HCT116 (cell line): ENCODE measurements around the gene HEG1. TPM values are rescaled to one million over a fixed set of nuclear protein-coding genes. Genes with fewer than 3 reads are reported as not detected.

Experiments
- ATAC-seq: fragments of 200-7000 bp; cut with Tn5 transposase; 2 replicates; pipeline ENCODE4 v1.9.1; 2020; ENCODE audit warnings: mild to moderate bottlenecking, moderate library complexity
- Bru-seq: library from RNA; stranded (reverse); fragments of 400-500 nt; gene quantifications from one replicate; lab custom pipeline; 2021; lab: Mats Ljungman, UMichigan
- BruChase-seq, 2 experiments: library from RNA; stranded (reverse); fragments of 400-500 nt; gene quantifications; one replicate each; lab custom pipeline; 2021; lab: Mats Ljungman, UMichigan
- BruUV-seq: library from RNA; stranded (reverse); fragments of 400-500 nt; replicated peaks from 2 replicates; lab custom pipeline; 2021; lab: Mats Ljungman, UMichigan
- CTCF ChIA-PET: fragments of 300-600 bp; sonication (Branson Sonifier 250); formaldehyde crosslinking; loops from one replicate; lab custom pipeline; 2021; ENCODE audit warnings: antibody characterized with exemption; lab: Charles Lee
- POLR2A ChIA-PET: fragments of 300-600, 350-600 bp; sonication (Branson Sonifier 250); formaldehyde crosslinking; loops from one replicate; lab custom pipeline; 2021; ENCODE audit warnings: antibody characterized with exemption; lab: Charles Lee
- RAD21 ChIA-PET, 2 experiments: fragments of 300-600 bp; sonication (Branson Sonifier 250); formaldehyde crosslinking; loops; one replicate each; lab custom pipeline; 2023; ENCODE audit warnings: low total read pairs in 2 of 2; ENCODE audit not compliant: uncharacterized antibody in 2 of 2, unreplicated experiment in 2 of 2, low non-redundant PET in 1 of 2; lab: Charles Lee
- DNase-seq: peaks from one replicate; pipeline ENCODE4 v3.0.0-alpha.2; 2010; ENCODE audit warnings: low read depth, low spot score
- H2AFZ ChIP-seq: fragments of 200-600 bp; shearing (Covaris generic), sonication (generic); 2 replicates; pipeline ENCODE4 v1.6.1; 2017; ENCODE audit warnings: low read depth, mixed run types, mixed read lengths, antibody characterized with exemption, low read length; ENCODE audit not compliant: poor library complexity, severe bottlenecking
- H3K27ac ChIP-seq: 2 replicates; pipeline ENCODE4 v1.5.1; 2012; ENCODE audit warnings: low read depth, low read length
- H3K27me3 ChIP-seq: fragments of 200-600 bp; sonication (generic); 2 replicates; pipeline ENCODE4 v1.6.1; 2016; ENCODE audit warnings: mixed run types, low read length, mixed read lengths; ENCODE audit not compliant: insufficient read depth
- H3K36me3 ChIP-seq, 2 experiments: fragments of 200-500 bp in 1 of 2; fragments of 200-600 bp in 1 of 2; sonication (Bioruptor generic) in 1 of 2; sonication (generic) in 1 of 2; 2 replicates each; pipeline versions ENCODE4 v1.5.1 to v1.6.1; 2014 to 2016; ENCODE audit warnings: low read length in 2 of 2, inconsistent platforms in 1 of 2, mixed read lengths in 1 of 2, mixed run types in 1 of 2; ENCODE audit not compliant: insufficient read depth in 2 of 2, control insufficient read depth in 1 of 2
- H3K4me1 ChIP-seq, 2 experiments: fragments of 200-600 bp in 1 of 2; sonication (generic) in 1 of 2; 2 replicates each; pipeline versions ENCODE4 v1.5.1 to v1.6.1; 2012 to 2017; ENCODE audit warnings: low read length in 2 of 2, inconsistent platforms in 1 of 2, mild to moderate bottlenecking in 1 of 2, mixed read lengths in 1 of 2, mixed run types in 1 of 2, moderate library complexity in 1 of 2; ENCODE audit not compliant: insufficient read depth in 2 of 2, control insufficient read depth in 1 of 2
- H3K4me2 ChIP-seq: fragments of 200-600 bp; sonication (generic); 2 replicates; pipeline ENCODE4 v1.6.1; 2017; ENCODE audit warnings: mixed run types, low read length, mixed read lengths
- H3K4me3 ChIP-seq, 2 experiments: fragments of 200-600 bp in 1 of 2; sonication (generic) in 1 of 2; replicated peaks in 1 of 2; 2 replicates each; pipeline ENCODE4 v1.5.1; 2011 to 2016; ENCODE audit warnings: low read length in 2 of 2, control low read depth in 1 of 2, low read depth in 1 of 2, mild to moderate bottlenecking in 1 of 2, mixed read lengths in 1 of 2, mixed run types in 1 of 2
- H3K79me2 ChIP-seq: fragments of 200-600 bp; sonication (generic); 2 replicates; pipeline ENCODE4 v1.6.1; 2017; ENCODE audit warnings: mild to moderate bottlenecking, mixed run types, low read length, moderate library complexity, mixed read lengths; ENCODE audit not compliant: insufficient read depth
- H3K9ac ChIP-seq: fragments of 200-600 bp; sonication (generic); 2 replicates; pipeline ENCODE4 v1.6.1; 2016; ENCODE audit warnings: low read length, mixed read lengths
- H3K9me2 ChIP-seq: fragments of 200-600 bp; sonication (generic), shearing (Covaris generic); 2 replicates; pipeline ENCODE4 v1.6.1; 2017; ENCODE audit warnings: mixed run types, mild to moderate bottlenecking, moderate library complexity; ENCODE audit not compliant: insufficient read depth
- H3K9me3 ChIP-seq, 2 experiments: fragments of 200-500 bp in 1 of 2; fragments of 200-600 bp in 1 of 2; sonication (Bioruptor generic) in 1 of 2; sonication (generic) in 1 of 2; 2 replicates each; pipeline ENCODE4 v1.6.1; 2014 to 2017; ENCODE audit warnings: low read length in 2 of 2, mixed read lengths in 2 of 2, inconsistent platforms in 1 of 2, low read depth in 1 of 2, mild to moderate bottlenecking in 1 of 2, mixed run types in 1 of 2, moderate library complexity in 1 of 2; ENCODE audit not compliant: control insufficient read depth in 1 of 2, insufficient read depth in 1 of 2
- H4K20me1 ChIP-seq: fragments of 200-600 bp; sonication (generic), shearing (Covaris generic); 2 replicates; pipeline ENCODE4 v1.6.1; 2017; ENCODE audit warnings: mixed run types, mild to moderate bottlenecking, moderate library complexity; ENCODE audit not compliant: insufficient read depth
- ATF3 ChIP-seq: IDR thresholded peaks from 2 replicates; pipeline ENCODE4 v1.6.1; 2012
- CBX3 ChIP-seq: IDR thresholded peaks from 2 replicates; pipeline ENCODE4 v1.6.1; 2012; ENCODE audit warnings: low read depth
- CEBPB ChIP-seq: IDR thresholded peaks from 2 replicates; pipeline ENCODE4 v1.6.1; 2012; ENCODE audit warnings: low read depth
- EGR1 ChIP-seq: IDR thresholded peaks from 2 replicates; pipeline ENCODE4 v1.6.1; 2012; ENCODE audit warnings: low read depth
- EZH2 ChIP-seq: fragments of 200-600 bp; sonication (generic); IDR thresholded peaks from 2 replicates; pipeline ENCODE4 v1.6.1; 2017; ENCODE audit warnings: antibody characterized with exemption, mixed run types
- EZH2phosphoT487 ChIP-seq: fragments of 200-600 bp; IDR thresholded peaks from 2 replicates; pipeline ENCODE4 v1.6.1; 2018; ENCODE audit warnings: antibody characterized with exemption, borderline replicate concordance
- FOSL1 ChIP-seq: IDR thresholded peaks from 2 replicates; pipeline ENCODE4 v1.6.1; 2012; ENCODE audit warnings: low read depth
- JUND ChIP-seq: IDR thresholded peaks from 2 replicates; pipeline ENCODE4 v1.6.1; 2012
- MAX ChIP-seq: IDR thresholded peaks from 2 replicates; pipeline ENCODE4 v1.6.1; 2012
- SIN3A ChIP-seq: IDR thresholded peaks from 2 replicates; pipeline ENCODE4 v1.6.1; 2012; ENCODE audit warnings: low read depth
- TCF7L2 ChIP-seq: IDR thresholded peaks from 2 replicates; pipeline ENCODE4 v1.7.0; 2011; ENCODE audit warnings: borderline replicate concordance, inconsistent platforms; ENCODE audit not compliant: insufficient read depth, insufficient read length; ENCODE audit errors: extremely low read depth
- ZFX ChIP-seq: fragments of 450-650 bp; IDR thresholded peaks from 2 replicates; pipeline ENCODE4 v1.6.1; 2017
- intact Hi-C: fragments of 100-400 bp; cut with micrococcal nuclease; formaldehyde crosslinking; loops from 2 replicates; pipeline ENCODE4 v1.10.0; 2022
- long read RNA-seq: library from polyadenylated mRNA; unstranded; transcript quantifications from one replicate; pipeline ENCODE4 v2.0.0, GENCODE V29; 2021; ENCODE audit not compliant: unreplicated experiment
- polyA plus RNA-seq: library from polyadenylated mRNA; unstranded; fragments of >200 nt; gene quantifications from 2 replicates; pipeline ENCODE4 v1.2.1, GENCODE V29; 2012; ENCODE audit warnings: missing spikeins
- total RNA-seq: library from RNA; stranded (reverse); gene quantifications from one replicate; pipeline ENCODE4 v1.2.1, GENCODE V29; 2021; ENCODE audit not compliant: unreplicated experiment
- TF ChIP-seq, protein P1 (sequence below): IDR thresholded peaks from 2 replicates; pipeline ENCODE4 v1.6.1; 2011; ENCODE audit warnings: mild to moderate bottlenecking, low read length, moderate library complexity; ENCODE audit not compliant: insufficient replicate concordance; ENCODE audit errors: extremely low read depth

The HEG1 gene, protein sequence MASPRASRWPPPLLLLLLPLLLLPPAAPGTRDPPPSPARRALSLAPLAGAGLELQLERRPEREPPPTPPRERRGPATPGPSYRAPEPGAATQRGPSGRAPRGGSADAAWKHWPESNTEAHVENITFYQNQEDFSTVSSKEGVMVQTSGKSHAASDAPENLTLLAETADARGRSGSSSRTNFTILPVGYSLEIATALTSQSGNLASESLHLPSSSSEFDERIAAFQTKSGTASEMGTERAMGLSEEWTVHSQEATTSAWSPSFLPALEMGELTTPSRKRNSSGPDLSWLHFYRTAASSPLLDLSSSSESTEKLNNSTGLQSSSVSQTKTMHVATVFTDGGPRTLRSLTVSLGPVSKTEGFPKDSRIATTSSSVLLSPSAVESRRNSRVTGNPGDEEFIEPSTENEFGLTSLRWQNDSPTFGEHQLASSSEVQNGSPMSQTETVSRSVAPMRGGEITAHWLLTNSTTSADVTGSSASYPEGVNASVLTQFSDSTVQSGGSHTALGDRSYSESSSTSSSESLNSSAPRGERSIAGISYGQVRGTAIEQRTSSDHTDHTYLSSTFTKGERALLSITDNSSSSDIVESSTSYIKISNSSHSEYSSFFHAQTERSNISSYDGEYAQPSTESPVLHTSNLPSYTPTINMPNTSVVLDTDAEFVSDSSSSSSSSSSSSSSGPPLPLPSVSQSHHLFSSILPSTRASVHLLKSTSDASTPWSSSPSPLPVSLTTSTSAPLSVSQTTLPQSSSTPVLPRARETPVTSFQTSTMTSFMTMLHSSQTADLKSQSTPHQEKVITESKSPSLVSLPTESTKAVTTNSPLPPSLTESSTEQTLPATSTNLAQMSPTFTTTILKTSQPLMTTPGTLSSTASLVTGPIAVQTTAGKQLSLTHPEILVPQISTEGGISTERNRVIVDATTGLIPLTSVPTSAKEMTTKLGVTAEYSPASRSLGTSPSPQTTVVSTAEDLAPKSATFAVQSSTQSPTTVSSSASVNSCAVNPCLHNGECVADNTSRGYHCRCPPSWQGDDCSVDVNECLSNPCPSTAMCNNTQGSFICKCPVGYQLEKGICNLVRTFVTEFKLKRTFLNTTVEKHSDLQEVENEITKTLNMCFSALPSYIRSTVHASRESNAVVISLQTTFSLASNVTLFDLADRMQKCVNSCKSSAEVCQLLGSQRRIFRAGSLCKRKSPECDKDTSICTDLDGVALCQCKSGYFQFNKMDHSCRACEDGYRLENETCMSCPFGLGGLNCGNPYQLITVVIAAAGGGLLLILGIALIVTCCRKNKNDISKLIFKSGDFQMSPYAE (N-terminal part only)
- total RNA-seq (2.6 TPM), Bru-seq, nascent RNA (percentile 31 among the genes with signal in this experiment), BruChase-seq, experiment 1, labeled RNA remaining after a 6-hour chase (percentile 33 among the genes with signal in this experiment), BruChase-seq, experiment 2, labeled RNA remaining after a 2-hour chase (percentile 31 among the genes with signal in this experiment)
- 0.60 and 0.87 TPM in 2 replicates for polyA plus RNA-seq
- long read RNA-seq, partial matches to known transcripts, result 0 of 2 reads
- long read RNA-seq, other reads (novel, unspliced or antisense), result 2 of 2 reads

DNA sequence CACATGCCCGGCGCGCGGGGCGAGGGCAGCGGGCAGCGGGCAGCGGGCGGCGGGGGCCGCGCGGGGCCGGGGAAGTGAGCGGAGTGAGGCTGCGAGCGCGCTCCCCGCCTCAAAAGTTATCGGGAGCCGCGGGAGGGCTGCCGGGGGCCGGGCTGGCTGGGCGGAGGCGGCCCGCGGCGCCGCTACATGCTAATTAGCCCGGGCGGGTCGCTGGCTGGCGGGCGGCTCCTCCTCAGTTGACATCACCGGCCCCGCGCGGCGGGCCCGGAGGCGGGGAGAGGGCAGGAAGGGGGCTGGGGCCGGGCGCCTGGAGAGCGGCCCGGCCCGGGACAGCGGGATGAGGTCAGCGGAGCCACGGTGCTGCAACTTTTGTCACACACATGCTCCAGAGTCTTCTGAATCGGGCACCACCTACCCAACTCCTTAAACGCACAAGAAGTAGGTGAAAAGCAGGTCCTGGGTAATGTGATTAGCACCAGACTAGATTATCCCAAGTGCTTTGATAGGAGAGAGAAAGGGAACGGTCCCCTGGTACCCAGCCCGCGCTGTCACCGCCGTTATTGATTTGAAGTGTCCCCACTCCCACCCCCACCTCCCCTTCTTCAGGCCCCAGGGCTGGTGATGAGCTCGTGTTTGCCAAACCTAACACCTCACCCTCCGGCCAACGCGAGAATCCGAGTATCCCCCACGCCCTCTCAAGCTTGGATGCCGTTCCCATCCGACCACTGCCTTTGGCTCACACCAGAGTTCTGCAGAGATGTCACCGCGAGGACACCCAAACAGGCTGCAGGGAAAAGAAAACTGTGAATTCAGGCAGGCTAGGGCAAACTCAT lies at the start of gene HEG1:
TSS of gene HEG1 (minus strand) at position 85 of the 833 bp plus-strand sequence. CDS start 107 bp downstream, outside the sequence.
- Histone ChIP-seq H3K9me3 (no peaks in the 10 kb centered on the region), H3K79me2 (no peaks in the 10 kb centered on the region), H4K20me1 (no peaks in the 10 kb centered on the region), H3K9me2 (no peaks in the 10 kb centered on the region), H3K27me3 (peaks cover 5% of the 10 kb centered on the region; the same call in 1 of the 2 replicates), H2AFZ (peak within 1 kb of the TSS; percentile 39), H3K4me2 (peak within 1 kb of the TSS; percentile 81), H3K9ac (peak within 1 kb of the TSS; percentile 35), H3K36me3 (no peaks in the 10 kb centered on the region), H3K4me3 (peak within 1 kb of the TSS; percentile 28 to 58), H3K4me1 (peaks cover 12 to 31% of the 10 kb centered on the region in 2 experiments; a peak in 3 of 4 replicates), H3K27ac (peak within 1 kb of the TSS; percentile 8; the same call in 1 of the 2 replicates)
- ATAC-seq, result peak; percentile 86
- no peak for TF ChIP-seq TCF7L2
- peak; percentile 35; the same call in 1 of the 2 replicates for TF ChIP-seq MAX
- no peak for TF ChIP-seq CEBPB
- TF ChIP-seq EZH2phosphoT487, result no peak
- no peak for TF ChIP-seq EGR1
- TF ChIP-seq SIN3A, result no peak
- TF ChIP-seq, protein P1, sequence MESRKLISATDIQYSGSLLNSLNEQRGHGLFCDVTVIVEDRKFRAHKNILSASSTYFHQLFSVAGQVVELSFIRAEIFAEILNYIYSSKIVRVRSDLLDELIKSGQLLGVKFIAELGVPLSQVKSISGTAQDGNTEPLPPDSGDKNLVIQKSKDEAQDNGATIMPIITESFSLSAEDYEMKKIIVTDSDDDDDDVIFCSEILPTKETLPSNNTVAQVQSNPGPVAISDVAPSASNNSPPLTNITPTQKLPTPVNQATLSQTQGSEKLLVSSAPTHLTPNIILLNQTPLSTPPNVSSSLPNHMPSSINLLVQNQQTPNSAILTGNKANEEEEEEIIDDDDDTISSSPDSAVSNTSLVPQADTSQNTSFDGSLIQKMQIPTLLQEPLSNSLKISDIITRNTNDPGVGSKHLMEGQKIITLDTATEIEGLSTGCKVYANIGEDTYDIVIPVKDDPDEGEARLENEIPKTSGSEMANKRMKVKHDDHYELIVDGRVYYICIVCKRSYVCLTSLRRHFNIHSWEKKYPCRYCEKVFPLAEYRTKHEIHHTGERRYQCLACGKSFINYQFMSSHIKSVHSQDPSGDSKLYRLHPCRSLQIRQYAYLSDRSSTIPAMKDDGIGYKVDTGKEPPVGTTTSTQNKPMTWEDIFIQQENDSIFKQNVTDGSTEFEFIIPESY, result no peak
- TF ChIP-seq FOSL1, result no peak
- TF ChIP-seq EZH2, result no peak
- TF ChIP-seq ZFX, result 0 out of 2 replicates have a peak, but pooled peaks have one; percentile 27
- no peak for TF ChIP-seq JUND
- TF ChIP-seq ATF3, result no peak
- no peak for TF ChIP-seq CBX3
- RAD21 ChIA-PET, result no interaction called here
- POLR2A ChIA-PET, result interaction anchor here (1.0 kb wide), 1 partner anchor 23 kb away, joined by 3 read pairs; no protein-coding TSS in a partner anchor
- CTCF ChIA-PET, result no interaction called here
- DNase-seq, result no peak
- intact Hi-C loops, result no loop called here
- BruUV-seq, result no TSS peak
